ENCODE data around the gene IGSF8.

DNA sequence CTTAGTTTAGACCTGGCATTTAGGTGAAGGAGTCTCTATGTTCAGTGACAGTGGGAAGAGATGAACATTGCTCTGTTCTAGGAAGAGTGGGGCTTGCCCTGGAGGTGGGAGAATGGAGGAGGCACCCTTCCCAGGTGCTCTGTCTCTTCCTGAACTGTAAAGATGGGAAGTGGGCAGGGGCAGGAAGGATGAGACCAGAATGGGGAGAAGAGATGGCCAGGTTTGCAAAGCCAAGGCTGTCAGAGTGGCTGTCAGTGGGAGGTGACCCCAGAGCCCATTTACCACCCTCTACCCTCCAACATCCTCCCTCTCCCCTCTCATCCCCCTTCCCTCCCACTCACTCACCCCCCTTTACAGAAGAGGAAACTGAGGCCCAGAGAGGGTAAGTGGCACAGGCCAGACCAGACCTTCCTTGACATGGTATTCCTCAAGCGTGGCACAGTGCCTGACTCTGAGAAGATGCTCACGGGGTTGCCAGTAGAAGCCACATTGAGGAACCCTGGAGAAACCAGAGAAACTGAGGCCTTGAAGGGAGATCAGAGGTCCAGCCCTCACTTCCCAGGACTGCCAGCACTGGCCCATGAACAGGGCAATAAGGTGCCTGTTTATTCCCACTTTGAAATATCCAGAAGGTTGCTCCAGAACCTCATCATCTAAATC, 1.4 kb upstream of the IGSF8 start:
- TF ChIP-seq, protein P1, sequence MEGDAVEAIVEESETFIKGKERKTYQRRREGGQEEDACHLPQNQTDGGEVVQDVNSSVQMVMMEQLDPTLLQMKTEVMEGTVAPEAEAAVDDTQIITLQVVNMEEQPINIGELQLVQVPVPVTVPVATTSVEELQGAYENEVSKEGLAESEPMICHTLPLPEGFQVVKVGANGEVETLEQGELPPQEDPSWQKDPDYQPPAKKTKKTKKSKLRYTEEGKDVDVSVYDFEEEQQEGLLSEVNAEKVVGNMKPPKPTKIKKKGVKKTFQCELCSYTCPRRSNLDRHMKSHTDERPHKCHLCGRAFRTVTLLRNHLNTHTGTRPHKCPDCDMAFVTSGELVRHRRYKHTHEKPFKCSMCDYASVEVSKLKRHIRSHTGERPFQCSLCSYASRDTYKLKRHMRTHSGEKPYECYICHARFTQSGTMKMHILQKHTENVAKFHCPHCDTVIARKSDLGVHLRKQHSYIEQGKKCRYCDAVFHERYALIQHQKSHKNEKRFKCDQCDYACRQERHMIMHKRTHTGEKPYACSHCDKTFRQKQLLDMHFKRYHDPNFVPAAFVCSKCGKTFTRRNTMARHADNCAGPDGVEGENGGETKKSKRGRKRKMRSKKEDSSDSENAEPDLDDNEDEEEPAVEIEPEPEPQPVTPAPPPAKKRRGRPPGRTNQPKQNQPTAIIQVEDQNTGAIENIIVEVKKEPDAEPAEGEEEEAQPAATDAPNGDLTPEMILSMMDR (conservative IDR thresholded peaks at IDR 0.05 in 1 of 2, IDR thresholded peaks at IDR 0.05 in 1 of 2; ENCODE audit: low read depth in 1 of 2, low read length in 2 of 2): no peak
- TF ChIP-seq EZH2 (IDR thresholded peaks at IDR 0.05; ENCODE audit: low read length, missing control alignments): no peak

Data from fibroblast of lung (primary cell).